DOHH2 (cell line): ENCODE data around the gene C2orf76.
A peak's percentile ranks its signal among the peaks of the same experiment; 100 is the strongest.

Source experiments
- H3F3A ChIP-seq: fragments of 200-600 bp; sonication (generic), shearing (Covaris generic); 2 replicates; pipeline ENCODE4 v1.6.0; 2016; ENCODE audit warnings: antibody characterized with exemption, mild to moderate bottlenecking; ENCODE audit not compliant: control insufficient read depth, insufficient read depth
- H3K27ac ChIP-seq: fragments of 200-600 bp; sonication (generic); 2 replicates; pipeline ENCODE4 v1.5.1; 2014; ENCODE audit warnings: low read depth, mild to moderate bottlenecking, low read length, moderate library complexity
- H3K27me3 ChIP-seq: fragments of 200-600 bp; sonication (generic); 2 replicates; pipeline ENCODE4 v1.6.1; 2014; ENCODE audit warnings: mild to moderate bottlenecking, low read length, mixed read lengths; ENCODE audit not compliant: control insufficient read depth
- H3K36me3 ChIP-seq: fragments of 200-600 bp; sonication (generic); 2 replicates; pipeline ENCODE4 v1.6.1; 2014; ENCODE audit warnings: mild to moderate bottlenecking, low read length, moderate library complexity, mixed read lengths; ENCODE audit not compliant: control insufficient read depth
- H3K4me1 ChIP-seq: fragments of 200-600 bp; sonication (generic); 2 replicates; pipeline ENCODE4 v1.6.1; 2014; ENCODE audit warnings: mild to moderate bottlenecking, low read length, mixed read lengths; ENCODE audit not compliant: control insufficient read depth
- H3K4me2 ChIP-seq: fragments of 200-600 bp; sonication (generic); 2 replicates; pipeline ENCODE4 v1.6.0; 2014; ENCODE audit warnings: mild to moderate bottlenecking, low read length, moderate library complexity
- H3K4me3 ChIP-seq: fragments of 200-600 bp; sonication (generic); 2 replicates; pipeline ENCODE4 v1.5.1; 2014; ENCODE audit warnings: mild to moderate bottlenecking, low read length, mixed read lengths
- H3K79me2 ChIP-seq: fragments of 200-600 bp; sonication (generic); 2 replicates; pipeline ENCODE4 v1.6.1; 2014; ENCODE audit warnings: mild to moderate bottlenecking, low read length, mixed read lengths; ENCODE audit not compliant: control insufficient read depth
- H3K9me2 ChIP-seq: fragments of 200-600 bp; sonication (generic); replicated peaks from 2 replicates; pipeline ENCODE4 v1.6.1; 2014; ENCODE audit warnings: mild to moderate bottlenecking, low read length, mixed read lengths; ENCODE audit not compliant: control insufficient read depth
- H3K9me3 ChIP-seq: fragments of 200-600 bp; sonication (generic); 2 replicates; pipeline ENCODE4 v1.6.1; 2014; ENCODE audit warnings: antibody characterized with exemption, low read length, mixed read lengths; ENCODE audit not compliant: control insufficient read depth, insufficient read depth
- H4K20me1 ChIP-seq: fragments of 200-600 bp; sonication (generic); 2 replicates; pipeline ENCODE4 v1.6.0; 2014; ENCODE audit warnings: low read depth, mild to moderate bottlenecking, antibody characterized with exemption, low read length, moderate library complexity; ENCODE audit not compliant: control insufficient read depth, insufficient read depth
- CTCF ChIP-seq: fragments of 200-600 bp; sonication (generic); IDR thresholded peaks from one replicate; pipeline ENCODE4 v1.5.1; 2014; ENCODE audit warnings: antibody characterized with exemption, mild to moderate bottlenecking, low read depth, low read length; ENCODE audit not compliant: poor library complexity, severe bottlenecking
- EZH2phosphoT487 ChIP-seq: fragments of 200-600 bp; sonication (generic); IDR thresholded peaks from 2 replicates; pipeline ENCODE4 v1.6.1; 2017; ENCODE audit warnings: borderline replicate concordance, mild to moderate bottlenecking, antibody characterized with exemption, low read length, moderate library complexity, mixed read lengths

C2orf76 gene

DNA sequence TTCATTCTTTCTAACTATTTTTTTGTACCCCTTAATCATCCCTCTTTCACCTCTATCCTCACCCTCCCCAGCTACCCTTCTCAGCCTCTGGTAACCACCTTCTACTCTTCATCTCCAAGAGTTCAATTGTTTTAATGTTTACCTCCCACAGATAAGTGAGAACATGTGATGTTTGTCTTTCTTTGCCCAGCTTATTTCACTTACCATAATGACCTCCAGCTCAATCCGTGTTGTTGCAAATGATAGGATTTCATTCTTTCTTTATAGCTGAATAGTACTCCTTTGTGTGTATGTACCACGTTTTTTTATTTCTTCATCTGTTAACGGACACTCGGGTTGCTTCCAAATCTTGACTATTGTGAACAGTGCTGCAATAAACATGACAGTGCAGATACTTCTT is 42.9 kb upstream of the C2orf76 start:
- Histone ChIP-seq H3K4me2 (no peak overlapping the region), H3K9me3 (no peaks in the 10 kb centered on the region), H3K27ac (no peak overlapping the region), H3K9me2 (no peaks in the 10 kb centered on the region), H3K27me3 (peaks cover 3% of the 10 kb centered on the region; the same call in 1 of the 2 replicates), H3K4me1 (peaks cover 10% of the 10 kb centered on the region), H3K36me3 (no peaks in the 10 kb centered on the region), H3F3A (no peaks in the 10 kb centered on the region), H3K4me3 (no peak overlapping the region), H3K79me2 (no peaks in the 10 kb centered on the region), H4K20me1 (no peaks in the 10 kb centered on the region)
- TF ChIP-seq CTCF (no peak), EZH2phosphoT487 (no peak)

DNA sequence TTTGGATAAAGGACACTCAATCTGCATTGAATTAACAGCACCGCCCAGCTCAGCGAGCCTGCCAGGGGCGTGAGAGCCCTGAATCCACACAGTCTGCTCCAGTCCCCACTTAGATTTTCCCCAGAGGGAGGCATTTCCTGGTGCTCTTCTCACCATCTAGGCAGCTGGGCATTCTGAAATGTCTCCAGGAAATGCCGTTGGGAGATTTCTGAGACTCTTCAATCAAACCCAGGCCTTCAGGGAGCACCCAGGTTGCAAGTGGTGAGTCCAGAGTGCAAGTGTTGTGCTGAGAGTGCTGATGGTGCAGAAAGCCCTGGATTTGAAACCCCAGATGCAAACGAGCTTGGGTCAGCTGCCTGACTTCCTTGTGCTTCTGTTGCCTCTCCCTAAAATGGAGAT is 41.6 kb upstream of the C2orf76 start:
- H3K9me3 ChIP-seq: no peaks in the 10 kb centered on the region
- peaks cover 3% of the 10 kb centered on the region; the same call in 1 of the 2 replicates for H3K27me3 ChIP-seq
- no peak overlapping the region for H3K4me2 ChIP-seq
- H3K9me2 ChIP-seq: no peaks in the 10 kb centered on the region
- no peak overlapping the region for H3K4me3 ChIP-seq
- no peaks in the 10 kb centered on the region for H3K36me3 ChIP-seq
- no peak overlapping the region for H3K27ac ChIP-seq
- no peaks in the 10 kb centered on the region for H4K20me1 ChIP-seq
- peaks cover 3% of the 10 kb centered on the region; the same call in 1 of the 2 replicates for H3K4me1 ChIP-seq
- H3F3A ChIP-seq: no peaks in the 10 kb centered on the region
- TF ChIP-seq EZH2phosphoT487: no peak
- TF ChIP-seq CTCF: no peak
- no peaks in the 10 kb centered on the region for H3K79me2 ChIP-seq

DNA sequence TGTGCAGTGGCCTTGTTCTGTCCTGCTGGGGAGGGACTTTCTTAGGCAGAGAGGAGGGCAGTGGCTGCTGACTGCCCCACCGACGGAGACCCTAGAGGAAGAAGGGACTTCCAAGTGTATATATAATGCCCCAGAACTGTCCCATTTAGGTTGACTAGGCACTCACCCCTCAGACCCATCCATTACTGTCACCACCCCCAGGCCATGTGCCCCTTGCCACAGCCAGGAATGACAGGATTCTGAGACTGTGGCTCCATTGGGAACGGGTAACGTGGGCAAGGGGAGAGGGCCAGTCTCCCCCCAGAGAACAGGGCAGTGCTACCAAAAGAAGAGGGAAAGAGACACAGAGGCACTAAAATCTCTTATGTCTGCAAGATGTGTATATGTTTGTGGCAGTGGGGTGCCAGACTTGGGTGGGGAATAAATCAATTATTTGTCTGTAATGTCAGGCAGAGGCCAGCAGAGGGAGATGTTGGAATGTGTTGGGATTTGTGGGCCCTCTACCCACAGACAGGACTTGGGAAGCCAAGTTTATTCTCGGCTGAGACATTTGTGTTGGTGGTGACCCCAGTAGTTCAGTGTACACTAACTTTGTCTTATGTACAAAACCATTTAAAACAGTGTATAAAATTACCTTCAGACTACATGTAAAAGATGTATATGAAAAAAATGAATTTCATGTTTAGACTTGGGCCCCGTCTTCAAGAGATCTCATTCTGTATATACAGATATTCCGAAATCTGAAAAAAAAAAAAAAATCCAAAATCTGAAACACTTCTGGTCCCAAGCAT is 41.0 kb upstream of the C2orf76 start:
- H3K4me2 ChIP-seq: no peak overlapping the region
- H3K4me1 ChIP-seq: peaks cover 3% of the 10 kb centered on the region; the same call in 1 of the 2 replicates
- no peak overlapping the region for H3K27ac ChIP-seq

More for the DNA sequence above, 41.0 kb upstream of the C2orf76 start:
- no peak overlapping the region for H3K4me3 ChIP-seq
- H3K36me3 ChIP-seq: no peaks in the 10 kb centered on the region
- H4K20me1 ChIP-seq: no peaks in the 10 kb centered on the region
- no peaks in the 10 kb centered on the region for H3K79me2 ChIP-seq
- H3F3A ChIP-seq: no peaks in the 10 kb centered on the region
- H3K27me3 ChIP-seq: peaks cover 3% of the 10 kb centered on the region; the same call in 1 of the 2 replicates
- no peaks in the 10 kb centered on the region for H3K9me3 ChIP-seq
- no peaks in the 10 kb centered on the region for H3K9me2 ChIP-seq
- no peak for TF ChIP-seq EZH2phosphoT487
- TF ChIP-seq CTCF: peak; percentile 67
